Keratinocyte (primary cell): ENCODE results near the gene LRRC4C. TPM values are rescaled to one million over a fixed set of nuclear protein-coding genes. Genes with fewer than 3 reads are reported as not detected.

Experiments
- DNase-seq: peaks from one replicate; pipeline ENCODE4 v3.0.0-alpha.2; 2011; ENCODE audit warnings: low read depth, missing footprints, low spot score
- FAIRE-seq: peaks from 2 replicates; lab custom pipeline; 2011; peaks lifted over from hg19 to GRCh38; lab: Jason Lieb, UNC
- H2AFZ ChIP-seq: 2 replicates; pipeline ENCODE4 v1.6.0; 2012; ENCODE audit warnings: low read length, control low read depth, inconsistent platforms; ENCODE audit not compliant: control insufficient read depth
- H3K27ac ChIP-seq: 2 replicates; pipeline ENCODE4 v1.5.1; 2011; ENCODE audit warnings: low read length; ENCODE audit not compliant: control insufficient read depth, insufficient read depth
- H3K27me3 ChIP-seq: 3 replicates; pipeline ENCODE4 v1.6.0; 2011; ENCODE audit warnings: low read length; ENCODE audit not compliant: control insufficient read depth, insufficient read depth; ENCODE audit errors: extremely low read depth
- H3K36me3 ChIP-seq, 2 experiments: 2 replicates in 1 of 2; 3 replicates in 1 of 2; pipeline ENCODE4 v1.5.1; 2011; ENCODE audit warnings: low read length in 2 of 2, mild to moderate bottlenecking in 1 of 2; ENCODE audit not compliant: control insufficient read depth in 2 of 2, insufficient read depth in 2 of 2; ENCODE audit errors: extremely low read depth in 1 of 2
- H3K4me1 ChIP-seq: 3 replicates; pipeline ENCODE4 v1.5.1; 2011; ENCODE audit warnings: low read length; ENCODE audit not compliant: control insufficient read depth, insufficient read depth; ENCODE audit errors: extremely low read depth
- H3K4me2 ChIP-seq: 3 replicates; pipeline ENCODE4 v1.6.0; 2011; ENCODE audit warnings: low read depth, low read length; ENCODE audit not compliant: control insufficient read depth, insufficient read depth; ENCODE audit errors: extremely low read depth
- H3K4me3 ChIP-seq, 3 experiments: fragments of 200-600 bp in 1 of 3; sonication (generic) in 1 of 3; 2 replicates in 2 of 3; 3 replicates in 1 of 3; pipeline ENCODE4 v1.5.1; 2011 to 2016; ENCODE audit warnings: low read length in 3 of 3, mild to moderate bottlenecking in 3 of 3, control low read depth in 2 of 3, inconsistent platforms in 1 of 3, low read depth in 1 of 3, mixed read lengths in 1 of 3, mixed run types in 1 of 3, moderate library complexity in 1 of 3; ENCODE audit not compliant: control insufficient read depth in 2 of 3, insufficient read depth in 2 of 3; ENCODE audit errors: extremely low read depth in 1 of 3
- H3K79me2 ChIP-seq: 2 replicates; pipeline ENCODE4 v1.6.0; 2012; ENCODE audit warnings: low read length; ENCODE audit not compliant: control insufficient read depth, insufficient read depth
- H3K9ac ChIP-seq: 3 replicates; pipeline ENCODE4 v1.6.0; 2011; ENCODE audit warnings: low read length; ENCODE audit not compliant: control insufficient read depth, insufficient read depth; ENCODE audit errors: extremely low read depth
- H3K9me1 ChIP-seq: 3 replicates; pipeline ENCODE4 v1.6.0; 2011; ENCODE audit warnings: low read length; ENCODE audit not compliant: control insufficient read depth, insufficient read depth; ENCODE audit errors: extremely low read depth
- H3K9me3 ChIP-seq: 2 replicates; pipeline ENCODE4 v1.5.1; 2012; ENCODE audit warnings: low read depth, low read length; ENCODE audit not compliant: control insufficient read depth
- H4K20me1 ChIP-seq: 3 replicates; pipeline ENCODE4 v1.6.0; 2011; ENCODE audit warnings: low read length; ENCODE audit not compliant: control insufficient read depth, insufficient read depth; ENCODE audit errors: extremely low read depth
- CTCF ChIP-seq, 3 experiments: IDR thresholded peaks in 1 of 3; conservative IDR thresholded peaks in 1 of 3; optimal IDR thresholded peaks in 1 of 3; 2 replicates in 2 of 3; 3 replicates in 1 of 3; pipeline versions ENCODE3 to v1.5.1; 2011; ENCODE audit warnings: low read length in 3 of 3, mild to moderate bottlenecking in 3 of 3, moderate library complexity in 2 of 3, control low read depth in 1 of 3, inconsistent platforms in 1 of 3; ENCODE audit not compliant: insufficient read depth in 2 of 3; ENCODE audit errors: extremely low read depth in 1 of 3
- EZH2 ChIP-seq: IDR thresholded peaks from one replicate; pipeline ENCODE4 v1.6.1; 2012; ENCODE audit warnings: inconsistent platforms, mild to moderate bottlenecking, low read length, moderate library complexity
- dilution Hi-C: fragments of 300-500 bp; cut with MboI; formaldehyde crosslinking; loops from one replicate; pipeline ENCODE4 v1.7.0; 2020; ENCODE audit warnings: low sequenced_read_pairs; ENCODE audit not compliant: extremely low pct_ligation_motif_present
- polyA plus RNA-seq, 5 experiments: library from polyadenylated mRNA; depleted of rRNA in 3 of 5; stranded (reverse) in 3 of 5; stranded (forward) in 1 of 5; unstranded in 1 of 5; fragments of >200 nt; gene quantifications; 1 replicate in 1 of 5; 2 replicates in 3 of 5; 3 replicates in 1 of 5; pipeline versions ENCODE4 v1.2.1 to v1.2.3, GENCODE V29; 2011 to 2012; ENCODE audit warnings: missing spikeins in 2 of 5, low read depth in 1 of 5, low replicate concordance in 1 of 5

The LRRC4C gene
- polyA plus RNA-seq, 1 donor (not counting 4 experiments of a cell fraction or from before 2014, with no cell fraction given): not detected

DNA sequence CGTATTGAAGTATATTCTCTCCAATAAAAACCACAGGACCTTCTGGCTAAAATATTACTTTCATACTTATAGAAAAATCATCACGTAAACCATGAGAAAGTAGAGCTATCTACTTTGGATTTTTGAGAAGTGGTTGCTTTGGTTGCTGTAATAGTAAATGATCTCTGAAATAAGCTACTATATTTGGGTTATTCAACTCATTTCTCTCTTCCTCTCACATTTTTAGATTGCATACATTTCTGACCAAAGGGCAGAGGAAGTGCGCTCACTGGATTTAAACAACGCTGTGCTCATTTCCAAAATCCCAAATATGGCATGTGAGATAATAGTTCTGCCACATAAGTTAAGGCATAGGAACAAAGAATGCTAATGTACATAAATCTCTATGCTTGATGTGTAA is 357.0 kb downstream of the LRRC4C start:
- no peak overlapping the region for H3K4me2 ChIP-seq
- no peak for TF ChIP-seq CTCF (optimal IDR thresholded peaks at IDR 0.05 in 1 of 3, IDR thresholded peaks at IDR 0.05 in 1 of 3, conservative IDR thresholded peaks at IDR 0.05 in 1 of 3; ENCODE audit: extremely low read depth in 1 of 3, insufficient read depth in 2 of 3, low read length in 3 of 3)
- TF ChIP-seq EZH2: no peak
- H3K27ac ChIP-seq: no peak overlapping the region
- H3K79me2 ChIP-seq: no peaks in the 10 kb centered on the region
- no peaks in the 10 kb centered on the region for H3K36me3 ChIP-seq
- no peak for DNase-seq
- H3K4me1 ChIP-seq: no peaks in the 10 kb centered on the region
- no peaks in the 10 kb centered on the region for H4K20me1 ChIP-seq
- no peak overlapping the region for H2AFZ ChIP-seq
- H3K27me3 ChIP-seq: no peaks in the 10 kb centered on the region
- no peak for FAIRE-seq
- no peaks in the 10 kb centered on the region for H3K9me3 ChIP-seq
- H3K9me1 ChIP-seq: no peaks in the 10 kb centered on the region
- H3K4me3 ChIP-seq: no peak overlapping the region
- no peak overlapping the region for H3K9ac ChIP-seq
- dilution Hi-C loops: no loop called here

- Histone ChIP-seq H3K27me3 (no peaks in the 10 kb centered on the region), H3K4me3 (no peak overlapping the region), H3K27ac (no peak overlapping the region), H3K9ac (no peak overlapping the region), H3K36me3 (no peaks in the 10 kb centered on the region), H3K4me1 (no peaks in the 10 kb centered on the region), H3K4me2 (no peak overlapping the region), H3K79me2 (no peaks in the 10 kb centered on the region), H4K20me1 (no peaks in the 10 kb centered on the region), H2AFZ (no peak overlapping the region), H3K9me1 (no peaks in the 10 kb centered on the region), H3K9me3 (no peaks in the 10 kb centered on the region)
- dilution Hi-C loops: no loop called here
- no peak for DNase-seq
- no peak for TF ChIP-seq CTCF (optimal IDR thresholded peaks at IDR 0.05 in 1 of 3, IDR thresholded peaks at IDR 0.05 in 1 of 3, conservative IDR thresholded peaks at IDR 0.05 in 1 of 3; ENCODE audit: extremely low read depth in 1 of 3, insufficient read depth in 2 of 3, low read length in 3 of 3)
- no peak for TF ChIP-seq EZH2
- no peak for FAIRE-seq
These were observed 359.8 kb downstream of the LRRC4C start for GRCh38 chr11:41099654-41100053.
